GM18951 (cell line): ENCODE results near the gene ESYT2.
"Not testable (repeated sequence)": the region's sequence is repeated elsewhere in the genome, so short reads cannot be mapped to it uniquely, and the experiment has no call there.

Source experiments
- POLR2A ChIP-seq: IDR thresholded peaks from 4 replicates; pipeline ENCODE4 v1.6.1; 2011; ENCODE audit warnings: mild to moderate bottlenecking; ENCODE audit not compliant: insufficient read length, insufficient read depth; ENCODE audit errors: extremely low read depth
- in situ Hi-C: fragments of 300-500 bp; cut with MboI; formaldehyde crosslinking; loops from one replicate; pipeline ENCODE4 v1.12.0; 2022; ENCODE audit warnings: low sequenced_read_pairs, mixed read lengths, inconsistent platforms; ENCODE audit not compliant: unreplicated experiment

ESYT2 gene

DNA sequence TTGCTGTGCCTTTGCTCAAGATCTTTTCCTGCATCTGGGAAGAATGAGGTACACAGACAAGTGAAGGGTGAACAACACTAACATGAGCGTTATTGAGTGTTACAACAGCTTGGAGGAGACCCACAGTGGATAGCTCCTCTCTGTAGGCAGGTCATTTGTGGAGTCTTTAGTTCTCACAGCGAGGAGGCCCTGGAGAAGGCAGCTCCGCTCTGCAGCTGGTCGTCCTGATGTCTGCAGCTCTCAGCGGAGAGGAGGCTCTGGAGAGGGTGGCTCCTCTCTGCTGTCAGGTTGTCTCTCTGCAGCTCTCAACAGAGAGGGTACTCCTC lies 20.1 kb upstream of the ESYT2 start:
- no peak for TF ChIP-seq POLR2A

GRCh38 chr7:158847451-158847866 lies 18.1 kb upstream of the ESYT2 start:
- in situ Hi-C loops: no loop called here

More for the DNA sequence above, 20.1 kb upstream of the ESYT2 start:
- in situ Hi-C loops: no loop called here

GRCh38 chr7:158846304-158846703 lies 17.0 kb upstream of the ESYT2 start:
- in situ Hi-C loops: no loop called here
- TF ChIP-seq POLR2A: no peak

More at GRCh38 chr7:158847451-158847866, 18.1 kb upstream of the ESYT2 start:
- no peak for TF ChIP-seq POLR2A

GRCh38 chr7:158843771-158844170 lies 14.5 kb upstream of the ESYT2 start:
- in situ Hi-C loops: no loop called here
- TF ChIP-seq POLR2A: no peak

- TF ChIP-seq POLR2A: no peak
- in situ Hi-C loops: no loop called here
Observed at GRCh38 chr7:158842486-158842885, 13.2 kb upstream of the ESYT2 start.

DNA sequence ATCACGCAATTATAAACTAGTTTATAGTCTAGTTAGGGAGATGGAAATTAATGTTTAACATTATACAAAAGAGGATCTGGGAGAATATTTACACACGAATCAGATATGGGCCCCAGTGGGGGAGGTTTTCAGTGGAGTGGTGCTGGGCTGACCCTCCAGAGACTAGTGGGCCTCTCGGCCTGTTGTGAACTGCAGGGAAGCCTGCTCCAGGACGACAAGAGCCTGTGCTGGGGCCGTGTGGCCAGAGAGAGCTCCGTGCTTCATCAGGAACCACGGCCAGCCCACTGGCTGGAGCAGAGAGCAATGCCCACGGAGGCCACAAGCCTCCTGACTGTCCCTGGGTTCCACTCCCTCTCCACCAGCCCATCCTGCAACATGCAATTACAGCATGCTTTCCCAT lies 11.3 kb upstream of the ESYT2 start:
- no peak for TF ChIP-seq POLR2A
- in situ Hi-C loops: no loop called here

- in situ Hi-C loops: not testable (repeated sequence)
Observed at GRCh38 chr7:158839177-158839576, 9.9 kb upstream of the ESYT2 start.

DNA sequence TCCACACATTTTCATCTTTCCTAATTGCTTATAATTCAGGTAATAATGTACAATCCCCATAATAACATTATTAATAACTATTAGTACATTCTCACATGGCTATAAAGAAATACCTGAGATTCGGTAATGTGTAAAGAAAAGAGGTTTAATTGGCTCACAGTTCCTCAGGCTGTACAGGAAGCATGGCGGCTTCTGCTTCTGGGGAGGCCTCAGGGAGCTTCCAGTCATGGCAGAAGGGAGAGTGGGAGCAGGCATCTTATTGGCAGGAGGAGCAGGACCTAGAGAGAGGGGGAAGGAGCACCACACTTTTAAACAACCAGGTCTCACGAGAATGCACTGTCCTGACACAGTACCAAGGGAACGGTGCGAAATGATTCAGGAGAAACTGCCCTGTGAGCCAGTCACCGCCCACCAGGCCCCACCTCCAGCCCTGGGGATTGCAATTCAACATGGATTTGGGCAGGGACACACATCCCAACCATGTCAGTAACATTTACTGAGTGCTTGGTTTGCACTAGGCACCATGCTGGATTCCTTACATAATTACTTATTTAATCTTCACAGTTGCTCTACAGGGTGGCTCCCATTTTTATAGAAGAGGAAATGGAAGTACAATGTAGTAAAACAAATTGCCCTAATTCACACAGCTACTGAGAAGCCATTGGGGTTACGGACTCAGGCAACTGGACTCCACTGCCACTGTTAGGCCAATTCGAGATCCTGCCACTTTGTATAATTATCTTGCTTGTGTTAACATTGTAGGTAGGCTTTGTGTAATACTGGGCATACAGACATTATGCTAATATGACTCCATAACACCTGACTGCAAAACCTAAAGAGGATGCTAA lies 8.7 kb upstream of the ESYT2 start:
- in situ Hi-C loops: no loop called here
- no peak for TF ChIP-seq POLR2A

DNA sequence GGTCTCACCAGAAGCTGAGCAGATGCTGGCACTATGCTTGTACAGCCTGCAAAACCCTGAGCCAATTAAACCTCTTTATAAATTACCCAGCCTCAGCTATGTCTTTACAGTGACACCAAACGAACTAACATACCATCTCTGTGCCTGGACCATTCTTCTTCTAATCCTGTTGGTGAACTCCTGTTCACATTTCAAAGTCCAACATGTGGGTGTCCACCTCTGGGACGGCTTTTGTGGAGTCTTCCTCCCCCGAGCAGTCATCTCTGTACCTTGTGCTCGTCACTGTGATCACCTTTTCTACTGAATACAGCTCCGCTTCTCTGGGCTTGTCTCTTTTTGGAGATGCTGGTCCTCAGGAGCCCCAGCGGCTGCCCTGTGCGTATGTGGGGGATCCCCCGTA lies 7.4 kb upstream of the ESYT2 start:
- no peak for TF ChIP-seq POLR2A
- in situ Hi-C loops: no loop called here

- TF ChIP-seq POLR2A: no peak
- in situ Hi-C loops: no loop called here
Observed at GRCh38 chr7:158834878-158835784, 5.8 kb upstream of the ESYT2 start.

GRCh38 chr7:158832994-158833393 lies 3.7 kb upstream of the ESYT2 start:
- in situ Hi-C loops: no loop called here
- no peak for TF ChIP-seq POLR2A

GRCh38 chr7:158831738-158832091 lies 2.4 kb upstream of the ESYT2 start:
- no peak for TF ChIP-seq POLR2A
- in situ Hi-C loops: no loop called here

- in situ Hi-C loops: no loop called here
- no peak for TF ChIP-seq POLR2A
Observed at GRCh38 chr7:158830211-158830723, 958 bp upstream of the ESYT2 start.

DNA sequence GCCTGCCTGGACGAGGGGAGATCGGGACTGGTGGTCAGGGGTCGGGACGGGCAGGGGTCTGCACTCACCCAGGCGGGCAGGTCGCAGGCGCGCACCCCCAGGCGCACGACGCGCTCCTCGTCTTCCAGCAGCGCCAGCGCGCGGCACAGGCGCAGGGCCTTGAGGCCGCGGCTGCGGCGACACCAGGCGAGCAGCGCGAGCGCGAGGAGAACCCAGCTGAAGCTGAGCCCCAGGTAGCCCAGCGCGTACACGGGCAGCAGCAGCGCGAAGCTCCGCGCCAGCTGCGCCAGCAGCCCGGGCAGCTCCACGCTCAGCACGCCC lies 328 bp downstream of the ESYT2 start:
- in situ Hi-C loops: no loop called here
- no peak for TF ChIP-seq POLR2A
